ENCODE measurements around the gene DHX35. TPM values are rescaled to one million over a fixed set of nuclear protein-coding genes. Genes with fewer than 3 reads are reported as not detected.
"Not testable (repeated sequence)": the region's sequence is repeated elsewhere in the genome, so short reads cannot be mapped to it uniquely, and the experiment has no call there.

The DHX35 gene
- total RNA-seq, 4 donors from 2014 or later: 16.1 to 17.9 (median 16.4) TPM

DNA sequence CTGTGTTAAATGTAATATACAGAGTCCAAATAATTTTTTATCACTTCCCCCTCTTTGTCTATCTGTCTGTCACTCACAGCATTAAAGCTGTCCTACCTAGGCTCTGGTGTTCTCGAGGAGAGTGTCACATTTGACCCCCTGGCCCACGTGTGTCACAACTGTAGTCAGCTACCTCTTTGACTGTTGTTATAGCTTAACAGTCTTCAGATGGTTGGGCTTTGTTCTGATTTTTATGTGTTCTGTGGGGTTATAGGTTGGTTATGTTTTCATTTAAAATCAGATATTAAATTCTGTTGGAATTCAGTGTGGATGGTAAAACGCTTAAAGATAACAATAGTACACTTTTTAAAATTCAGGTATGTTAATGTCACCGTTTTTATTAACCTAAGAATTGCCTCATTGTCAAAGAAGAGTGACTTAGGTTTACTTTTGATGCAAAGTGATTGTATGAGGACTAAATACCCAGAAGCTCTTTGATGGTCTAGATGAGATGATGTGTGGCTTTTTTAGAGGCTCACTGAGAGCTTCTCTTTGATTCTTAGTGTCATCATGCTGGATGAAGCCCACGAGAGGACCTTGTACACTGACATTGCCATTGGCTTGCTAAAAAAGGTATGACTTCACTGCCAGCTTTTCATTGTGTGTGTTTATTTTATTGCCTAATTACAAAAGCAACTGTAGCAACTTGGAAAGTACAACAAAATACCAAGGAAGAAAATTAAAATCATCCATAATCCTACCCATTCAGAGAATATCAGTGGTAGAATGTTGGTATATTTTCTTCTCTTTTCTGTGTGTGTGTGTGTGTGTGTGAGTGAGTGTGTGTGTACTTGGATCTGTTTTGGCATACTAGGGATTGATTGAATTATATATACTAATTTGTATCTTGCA lies 29.9 kb downstream of the DHX35 start:
- 82 to 85% methylated on average over 5 of the region's 5 CpGs for WGBS, 2 donors
- intact Hi-C loops (cut with DNase I): no loop called here
- Histone ChIP-seq H3K27me3 (no peaks in the 10 kb centered on the region), H3K36me3 (peaks cover 15% of the 10 kb centered on the region in 2 donors), H3K27ac (no peak overlapping the region), H3K9me3 (no peaks in the 10 kb centered on the region), H3K4me3 (replicated peaks in 1 of 3) (no peak overlapping the region), H3K4me1 (no peaks in the 10 kb centered on the region)
- TF ChIP-seq POLR2A (IDR thresholded peaks at IDR 0.05): no peak
- TF ChIP-seq, protein P1, sequence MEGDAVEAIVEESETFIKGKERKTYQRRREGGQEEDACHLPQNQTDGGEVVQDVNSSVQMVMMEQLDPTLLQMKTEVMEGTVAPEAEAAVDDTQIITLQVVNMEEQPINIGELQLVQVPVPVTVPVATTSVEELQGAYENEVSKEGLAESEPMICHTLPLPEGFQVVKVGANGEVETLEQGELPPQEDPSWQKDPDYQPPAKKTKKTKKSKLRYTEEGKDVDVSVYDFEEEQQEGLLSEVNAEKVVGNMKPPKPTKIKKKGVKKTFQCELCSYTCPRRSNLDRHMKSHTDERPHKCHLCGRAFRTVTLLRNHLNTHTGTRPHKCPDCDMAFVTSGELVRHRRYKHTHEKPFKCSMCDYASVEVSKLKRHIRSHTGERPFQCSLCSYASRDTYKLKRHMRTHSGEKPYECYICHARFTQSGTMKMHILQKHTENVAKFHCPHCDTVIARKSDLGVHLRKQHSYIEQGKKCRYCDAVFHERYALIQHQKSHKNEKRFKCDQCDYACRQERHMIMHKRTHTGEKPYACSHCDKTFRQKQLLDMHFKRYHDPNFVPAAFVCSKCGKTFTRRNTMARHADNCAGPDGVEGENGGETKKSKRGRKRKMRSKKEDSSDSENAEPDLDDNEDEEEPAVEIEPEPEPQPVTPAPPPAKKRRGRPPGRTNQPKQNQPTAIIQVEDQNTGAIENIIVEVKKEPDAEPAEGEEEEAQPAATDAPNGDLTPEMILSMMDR (IDR thresholded peaks at IDR 0.05): no peak
- no peak for DNase-seq

DNA sequence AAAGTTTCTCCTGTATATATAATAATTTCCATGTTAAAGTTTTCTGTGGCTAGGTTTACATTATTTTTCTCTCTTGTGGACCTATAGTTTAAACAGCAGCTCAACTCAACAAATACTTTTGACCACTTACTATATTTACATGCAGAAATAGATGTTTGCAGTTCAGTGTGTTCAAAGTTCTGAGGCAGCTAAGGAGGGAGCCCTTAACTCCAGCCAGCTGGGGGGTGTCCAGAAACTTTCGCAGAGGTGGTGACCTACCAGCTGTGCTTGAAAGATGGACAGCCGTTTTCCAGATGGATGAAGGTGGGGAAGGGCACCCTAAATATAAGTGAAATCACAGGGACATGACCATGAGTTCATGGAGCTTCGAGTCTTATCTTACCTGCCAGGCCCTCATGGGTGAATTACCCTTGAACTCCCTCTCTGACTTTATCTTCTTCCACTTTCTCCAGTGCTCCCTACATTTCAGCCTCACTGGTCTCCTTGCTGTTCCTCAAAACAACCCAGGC lies 33.4 kb downstream of the DHX35 start:
- no peak overlapping the region for H3K27ac ChIP-seq
- H3K9me3 ChIP-seq: no peaks in the 10 kb centered on the region
- H3K4me1 ChIP-seq: no peaks in the 10 kb centered on the region
- 86 to 95% methylated on average over 3 of the region's 3 CpGs for WGBS, 2 donors
- DNase-seq: no peak
- H3K4me3 ChIP-seq (replicated peaks in 1 of 3): no peak overlapping the region
- H3K27me3 ChIP-seq: no peaks in the 10 kb centered on the region
- peaks cover 5 to 22% of the 10 kb centered on the region in 2 donors for H3K36me3 ChIP-seq
- TF ChIP-seq POLR2A (IDR thresholded peaks at IDR 0.05): no peak
- TF ChIP-seq, protein P1 (IDR thresholded peaks at IDR 0.05): no peak
- intact Hi-C loops (cut with DNase I): no loop called here

DNA sequence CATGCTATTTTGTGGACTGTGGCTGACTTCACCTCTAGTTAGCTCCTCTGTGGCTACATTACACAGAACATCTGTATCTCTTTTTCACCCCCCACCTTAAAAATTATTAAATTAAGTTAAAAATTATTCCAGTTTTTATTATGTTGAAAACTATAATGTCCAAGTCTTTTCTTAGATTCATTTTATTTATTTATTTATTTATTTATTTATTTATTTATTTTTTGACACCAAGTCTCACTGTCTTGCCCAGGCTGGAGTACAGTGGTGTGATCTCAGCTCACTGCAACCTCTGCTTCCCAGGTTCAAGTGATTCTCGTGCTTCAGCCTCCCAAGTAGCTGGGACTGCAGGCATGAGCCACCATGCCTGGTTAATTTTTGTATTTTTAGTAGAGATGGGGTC lies 34.7 kb downstream of the DHX35 start:
- intact Hi-C loops (cut with DNase I); H3K4me3 ChIP-seq (replicated peaks in 1 of 3); H3K4me1 ChIP-seq; H3K27me3 ChIP-seq; H3K27ac ChIP-seq; DNase-seq; H3K9me3 ChIP-seq: not testable (repeated sequence)
- 94 to 95% methylated on average over 1 of the region's 1 CpG for WGBS, 2 donors
- H3K36me3 ChIP-seq: peaks cover 15 to 30% of the 10 kb centered on the region in 2 donors

DNA sequence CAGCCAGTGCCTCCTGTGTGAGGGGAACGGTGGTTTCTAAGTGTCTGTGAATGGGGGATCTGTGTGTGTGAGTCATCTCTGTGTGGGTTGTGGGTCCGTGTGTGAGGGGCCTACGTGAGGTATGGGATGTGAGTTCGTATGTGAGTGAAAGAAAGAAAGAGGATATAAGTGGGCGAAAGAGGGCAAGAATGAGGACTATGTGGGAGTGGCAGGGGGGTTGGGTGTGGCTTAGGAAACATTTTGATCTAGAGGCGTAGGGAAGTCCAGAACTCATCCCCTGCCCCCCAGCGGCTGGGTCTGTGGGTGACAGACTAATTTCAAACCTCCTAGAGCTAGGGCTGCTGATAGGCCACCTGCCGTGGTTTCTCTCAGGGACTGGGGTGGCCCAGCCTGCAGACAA lies 35.5 kb downstream of the DHX35 start:
- peaks cover 23 to 33% of the 10 kb centered on the region in 2 donors for H3K36me3 ChIP-seq
- no peaks in the 10 kb centered on the region for H3K4me1 ChIP-seq
- intact Hi-C loops (cut with DNase I): no loop called here
- H3K9me3 ChIP-seq: no peaks in the 10 kb centered on the region
- WGBS, 2 donors: 91 to 94% methylated on average over 8 of the region's 8 CpGs
- DNase-seq: no peak
- TF ChIP-seq, protein P1 (IDR thresholded peaks at IDR 0.05): no peak
- TF ChIP-seq POLR2A (IDR thresholded peaks at IDR 0.05): no peak
- no peak overlapping the region for H3K4me3 ChIP-seq (replicated peaks in 1 of 3)
- no peaks in the 10 kb centered on the region for H3K27me3 ChIP-seq
- no peak overlapping the region for H3K27ac ChIP-seq

DNA sequence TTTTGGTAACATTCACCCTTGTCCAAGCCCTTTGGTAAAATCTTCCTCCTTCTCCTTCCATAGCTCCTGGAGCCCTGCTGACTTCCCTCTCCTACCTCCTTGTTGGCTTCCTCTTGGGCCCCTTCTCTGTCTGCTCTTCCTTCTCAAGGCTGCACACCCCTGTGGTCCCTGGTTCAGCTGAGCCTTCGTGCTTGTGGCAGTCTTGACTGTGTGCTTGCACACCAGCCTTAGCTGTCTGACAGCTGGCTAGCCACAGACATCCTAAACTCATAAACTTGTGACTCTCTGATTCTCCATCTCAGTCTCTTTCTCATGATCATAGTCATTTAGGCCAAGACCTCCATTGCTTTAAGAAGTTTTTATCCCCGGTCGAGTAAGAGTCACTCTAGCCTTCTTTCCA lies 37.1 kb downstream of the DHX35 start:
- 90 to 97% methylated on average over 3 of the region's 3 CpGs for WGBS, 2 donors
- no peak for DNase-seq
- intact Hi-C loops (cut with DNase I): no loop called here
- TF ChIP-seq, protein P1 (IDR thresholded peaks at IDR 0.05): no peak
- TF ChIP-seq POLR2A (IDR thresholded peaks at IDR 0.05): no peak
- Histone ChIP-seq H3K36me3 (peaks cover 24 to 46% of the 10 kb centered on the region in 2 donors), H3K27me3 (no peaks in the 10 kb centered on the region), H3K4me3 (replicated peaks in 1 of 3) (no peak overlapping the region), H3K9me3 (no peaks in the 10 kb centered on the region), H3K27ac (no peak overlapping the region), H3K4me1 (no peaks in the 10 kb centered on the region)
